GM21786 (cell line): ENCODE measurements around the gene PRTG.
"Not testable (repeated sequence)": the region's sequence is repeated elsewhere in the genome, so short reads cannot be mapped to it uniquely, and the experiment has no call there.

Experiments used
- ATAC-seq: cut with Tn5 transposase; IDR thresholded peaks from one replicate; pipeline ENCODE4 v1.9.1; 2021; ENCODE audit not compliant: unreplicated experiment

PRTG gene

DNA sequence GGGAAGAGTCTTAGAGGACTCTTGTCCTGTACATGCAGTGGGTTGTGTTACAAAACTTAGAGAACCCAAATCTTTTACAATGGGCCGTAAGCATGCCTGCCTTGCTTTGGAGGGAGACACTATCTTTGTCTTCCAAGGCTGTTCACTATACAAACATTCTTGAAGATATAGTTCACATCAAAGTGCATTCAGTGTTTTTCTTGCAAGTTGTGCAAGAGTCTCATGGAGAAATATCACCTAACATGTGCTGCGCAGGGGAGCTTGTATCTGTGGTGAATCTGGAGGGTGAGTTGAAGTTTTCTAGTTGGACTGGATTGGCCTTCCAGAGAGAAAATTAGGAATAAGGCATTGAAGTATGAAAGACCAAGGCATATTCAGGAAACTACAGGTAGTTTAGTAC lies 7.8 kb upstream of the PRTG start:
- ATAC-seq = no peak

GRCh38 chr15:55743729-55744655 lies 1.0 kb upstream of the PRTG start:
- no peak for ATAC-seq

DNA sequence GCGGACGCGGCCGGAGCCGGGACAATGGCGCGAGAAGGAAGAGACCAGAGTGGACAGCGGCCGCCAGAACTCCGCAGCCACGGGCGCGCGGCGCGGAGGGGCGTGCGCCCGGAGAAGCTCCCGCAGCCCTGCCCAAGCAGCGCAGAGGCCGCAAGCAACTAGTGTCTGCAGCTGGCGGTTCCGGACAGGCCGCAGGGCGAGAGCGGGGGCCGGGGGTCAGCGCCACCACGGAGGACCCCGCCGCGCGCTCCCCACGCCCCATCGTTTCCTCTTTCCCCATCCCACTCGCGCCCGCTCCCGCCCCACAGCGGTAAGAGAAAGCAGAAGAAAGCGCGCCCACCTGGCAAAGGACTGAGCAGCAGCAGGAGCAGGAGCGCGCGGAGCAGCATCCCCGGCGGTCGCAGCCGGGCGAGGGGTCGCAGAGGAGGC lies 440 bp downstream of the PRTG start:
- no peak for ATAC-seq

GRCh38 chr15:55741833-55742497 lies 987 bp downstream of the PRTG start:
- ATAC-seq = no peak

- ATAC-seq = no peak
These were observed 1.7 kb downstream of the PRTG start for GRCh38 chr15:55740981-55741832.

- no peak for ATAC-seq
These were observed 2.5 kb downstream of the PRTG start for GRCh38 chr15:55740359-55740878.

GRCh38 chr15:55739641-55740040 lies 3.3 kb downstream of the PRTG start:
- ATAC-seq = no peak

DNA sequence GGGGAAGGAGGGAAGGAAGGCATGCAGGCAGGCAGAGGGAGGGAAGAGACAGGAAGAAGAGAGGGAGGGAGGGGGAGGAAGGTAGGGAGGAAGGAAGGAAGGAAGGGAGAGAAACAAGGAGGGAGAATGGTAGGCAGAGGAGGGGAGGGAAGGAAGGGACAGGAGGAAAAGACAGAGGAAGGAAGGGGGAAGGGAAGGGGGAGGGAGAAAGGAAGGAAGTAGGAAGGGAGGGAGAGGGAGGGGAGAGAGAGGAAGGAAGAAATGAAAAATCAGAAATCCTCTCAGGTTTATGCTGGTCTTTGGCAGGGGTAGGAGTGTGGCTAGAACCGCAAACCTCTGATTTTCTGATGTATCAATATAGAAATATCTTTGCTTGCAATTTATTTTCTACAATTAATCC lies 4.2 kb downstream of the PRTG start:
- ATAC-seq = no peak

- no peak for ATAC-seq
These were observed 5.6 kb downstream of the PRTG start for GRCh38 chr15:55737373-55737772.

DNA sequence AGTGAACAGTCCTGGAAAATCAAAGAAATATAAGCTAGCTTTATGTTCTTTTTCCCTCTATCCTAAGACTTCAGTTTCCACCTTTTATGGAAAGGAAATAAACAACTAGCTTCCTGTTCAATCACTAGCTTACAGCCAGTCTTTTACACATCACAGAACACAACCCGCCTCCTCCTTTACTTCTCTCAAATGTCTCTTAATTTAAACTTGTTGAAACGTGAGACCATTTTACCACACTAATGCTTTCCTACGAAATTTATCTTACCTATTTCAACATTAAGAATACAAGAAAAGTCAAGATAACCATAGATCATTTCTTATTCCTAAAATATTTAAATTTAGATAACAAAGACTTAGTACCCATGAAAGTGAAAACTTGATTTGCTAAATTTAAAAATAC lies 6.2 kb downstream of the PRTG start:
- no peak for ATAC-seq

- no peak for ATAC-seq
These were observed 8.3 kb downstream of the PRTG start for GRCh38 chr15:55734641-55735040.

DNA sequence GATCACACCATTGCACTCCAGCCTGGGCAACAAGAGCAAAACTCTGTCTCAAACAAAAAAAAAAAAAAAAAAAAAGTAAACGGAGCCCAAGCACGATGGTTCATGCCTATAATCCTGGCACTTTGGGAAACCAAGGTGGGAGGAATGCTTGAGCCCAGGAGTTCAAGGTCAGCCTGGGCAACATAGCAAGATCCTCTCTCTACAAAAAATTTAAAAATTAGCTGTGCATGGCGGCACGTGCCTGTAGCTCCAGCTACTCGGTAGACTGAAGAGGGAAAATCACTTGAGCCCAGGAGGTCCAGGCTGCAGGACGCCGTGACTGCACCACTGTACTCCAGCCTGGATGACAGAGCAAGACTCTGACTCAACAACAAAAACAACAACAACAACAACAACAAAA lies 9.5 kb downstream of the PRTG start:
- ATAC-seq = not testable (repeated sequence)

GRCh38 chr15:55721554-55722185 lies 21.3 kb downstream of the PRTG start:
- no peak for ATAC-seq

- no peak for ATAC-seq
These were observed 27.4 kb downstream of the PRTG start for GRCh38 chr15:55715355-55716076.

DNA sequence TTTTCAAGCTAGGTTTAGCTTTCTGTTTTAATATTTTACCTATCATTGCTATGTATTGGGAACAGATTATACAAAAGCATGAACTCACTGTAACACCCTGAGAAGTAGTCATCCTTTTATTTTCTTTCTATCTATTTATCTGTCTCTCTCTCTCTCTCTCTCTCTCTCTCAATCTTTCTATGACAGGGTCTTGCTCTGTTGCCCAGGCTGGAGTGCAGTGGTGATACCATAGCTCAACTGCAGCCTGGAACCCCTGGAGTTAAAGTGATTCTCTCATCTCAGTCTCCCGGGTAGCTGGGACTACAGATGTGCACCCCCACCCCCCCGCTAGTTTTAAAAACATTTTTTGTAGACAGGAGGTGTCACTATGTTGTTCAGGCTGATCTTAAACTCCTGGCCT lies 28.9 kb downstream of the PRTG start:
- ATAC-seq = no peak

- no peak for ATAC-seq
These were observed 30.6 kb downstream of the PRTG start for GRCh38 chr15:55712363-55712762.

GRCh38 chr15:55710286-55710685 lies 32.7 kb downstream of the PRTG start:
- ATAC-seq = no peak

GRCh38 chr15:55709458-55709857 lies 33.5 kb downstream of the PRTG start:
- ATAC-seq = no peak

DNA sequence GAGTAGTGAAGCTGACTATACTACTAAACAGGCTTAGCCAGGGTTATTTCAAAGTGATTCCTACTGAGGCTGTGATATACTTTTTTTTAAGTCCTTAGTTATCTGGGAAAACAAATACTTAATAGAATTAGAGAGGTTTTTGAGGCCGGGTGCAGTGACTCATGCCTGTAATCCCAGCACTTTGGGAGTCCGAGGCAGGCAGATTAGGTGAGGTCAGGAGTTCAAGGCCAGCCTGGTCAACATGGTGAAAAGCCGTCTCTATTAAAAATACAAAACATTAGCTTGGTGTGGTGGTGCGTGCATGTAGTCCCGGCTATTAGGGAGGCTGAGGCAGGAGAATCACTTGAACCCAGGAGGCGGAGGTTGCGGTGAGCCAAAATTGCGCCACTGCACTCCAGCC lies 34.2 kb downstream of the PRTG start:
- no peak for ATAC-seq

- ATAC-seq = no peak
These were observed 35.0 kb downstream of the PRTG start for GRCh38 chr15:55707951-55708350.
